ENCODE data around the gene MFAP4. TPM values are rescaled to one million over a fixed set of nuclear protein-coding genes. Genes with fewer than 3 reads are reported as not detected.
A peak's percentile ranks its signal among the peaks of the same experiment; 100 is the strongest.

Gene MFAP4
- total and polyA plus RNA-seq, 4 donors: 2.1 to 13.3 (median 5.7) TPM

DNA sequence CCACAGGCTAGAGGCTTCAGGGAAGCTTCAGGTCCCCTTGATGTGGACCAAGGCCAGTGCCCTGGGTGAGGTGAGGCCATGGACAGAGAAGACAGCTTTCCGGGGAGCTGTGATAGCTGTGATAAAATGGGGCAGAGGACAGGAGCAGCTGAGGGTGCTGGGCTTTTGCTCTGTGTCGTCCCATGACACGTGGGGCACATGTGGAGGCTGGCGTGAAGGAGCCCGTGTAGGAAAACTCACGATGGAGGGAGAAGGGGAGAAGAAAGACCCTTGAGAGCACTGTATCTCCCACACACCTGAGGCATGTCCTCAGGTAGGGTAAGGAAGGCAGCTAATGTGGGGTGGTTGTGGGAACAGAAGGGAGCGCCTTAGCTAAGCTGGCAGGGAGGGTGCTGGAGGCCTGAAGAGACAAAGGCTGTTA lies 45.8 kb downstream of the MFAP4 start (continued):
- TF ChIP-seq, protein P1, sequence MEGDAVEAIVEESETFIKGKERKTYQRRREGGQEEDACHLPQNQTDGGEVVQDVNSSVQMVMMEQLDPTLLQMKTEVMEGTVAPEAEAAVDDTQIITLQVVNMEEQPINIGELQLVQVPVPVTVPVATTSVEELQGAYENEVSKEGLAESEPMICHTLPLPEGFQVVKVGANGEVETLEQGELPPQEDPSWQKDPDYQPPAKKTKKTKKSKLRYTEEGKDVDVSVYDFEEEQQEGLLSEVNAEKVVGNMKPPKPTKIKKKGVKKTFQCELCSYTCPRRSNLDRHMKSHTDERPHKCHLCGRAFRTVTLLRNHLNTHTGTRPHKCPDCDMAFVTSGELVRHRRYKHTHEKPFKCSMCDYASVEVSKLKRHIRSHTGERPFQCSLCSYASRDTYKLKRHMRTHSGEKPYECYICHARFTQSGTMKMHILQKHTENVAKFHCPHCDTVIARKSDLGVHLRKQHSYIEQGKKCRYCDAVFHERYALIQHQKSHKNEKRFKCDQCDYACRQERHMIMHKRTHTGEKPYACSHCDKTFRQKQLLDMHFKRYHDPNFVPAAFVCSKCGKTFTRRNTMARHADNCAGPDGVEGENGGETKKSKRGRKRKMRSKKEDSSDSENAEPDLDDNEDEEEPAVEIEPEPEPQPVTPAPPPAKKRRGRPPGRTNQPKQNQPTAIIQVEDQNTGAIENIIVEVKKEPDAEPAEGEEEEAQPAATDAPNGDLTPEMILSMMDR (IDR thresholded peaks at IDR 0.05; ENCODE audit: low read depth, low read length, missing input control): no peak
- TF ChIP-seq, protein P2, sequence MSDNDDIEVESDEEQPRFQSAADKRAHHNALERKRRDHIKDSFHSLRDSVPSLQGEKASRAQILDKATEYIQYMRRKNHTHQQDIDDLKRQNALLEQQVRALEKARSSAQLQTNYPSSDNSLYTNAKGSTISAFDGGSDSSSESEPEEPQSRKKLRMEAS (IDR thresholded peaks at IDR 0.05): no peak
- TF ChIP-seq SP1 (IDR thresholded peaks at IDR 0.05) (no peak), FOXA1 (IDR thresholded peaks at IDR 0.05) (no peak), GABPA (IDR thresholded peaks at IDR 0.05 in 1 of 2, conservative IDR thresholded peaks at IDR 0.05 in 1 of 2) (no peak), RXRA (IDR thresholded peaks at IDR 0.05) (no peak), EGR1 (IDR thresholded peaks at IDR 0.05; ENCODE audit: low read depth in 2 of 2) (no peak), NR2F2 (IDR thresholded peaks at IDR 0.05) (no peak)

DNA sequence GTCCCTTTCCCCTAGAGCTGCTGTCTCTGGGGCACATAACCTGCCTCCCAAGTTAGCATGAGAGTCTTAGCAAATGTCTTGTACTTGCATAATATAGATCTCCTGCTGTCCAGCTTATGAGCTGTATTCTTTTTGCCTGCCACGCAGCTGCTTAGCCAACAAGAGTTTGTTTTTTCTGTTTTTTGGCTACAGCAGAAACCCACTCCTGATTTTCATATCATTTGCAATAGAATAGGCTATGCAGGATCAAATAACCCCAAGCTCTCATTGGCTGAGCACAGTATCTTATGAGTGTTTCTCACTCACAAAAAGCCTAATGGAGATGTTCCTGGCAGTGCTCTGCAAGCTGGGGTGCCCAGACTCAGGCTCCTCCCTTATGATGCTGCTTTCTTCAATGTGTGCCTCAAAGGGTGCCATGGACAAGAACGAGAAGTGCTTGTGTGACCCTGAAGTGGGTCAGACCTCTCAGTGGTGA lies 47.6 kb downstream of the MFAP4 start:
- Histone ChIP-seq H3K36me3 (ENCODE audit: control insufficient read depth in 4 of 4, insufficient read depth in 3 of 4, low read depth in 1 of 4, low read length in 3 of 4) (no peaks in the 10 kb centered on the region), H3K4me1 (ENCODE audit: control insufficient read depth in 4 of 4, insufficient read depth in 4 of 4, low read length in 3 of 4) (peaks cover 16 to 77% (median 57%) of the 10 kb centered on the region in 4 donors), H3K9ac (ENCODE audit: low read depth in 1 of 2, low read length in 2 of 2) (peak overlapping the region in 1 of 2 donors; percentile 42), H3K27me3 (ENCODE audit: control insufficient read depth in 4 of 4, insufficient read depth in 4 of 4, low read length in 3 of 4) (no peaks in the 10 kb centered on the region), H3K9me3 (ENCODE audit: control insufficient read depth in 4 of 4, low read length in 3 of 4) (no peaks in the 10 kb centered on the region), H3K27ac (ENCODE audit: low read depth in 1 of 2, low read length in 2 of 2) (peak overlapping the region; percentile 84 to 92), H3K4me3 (ENCODE audit: low read depth in 1 of 3, low read length in 3 of 3) (no peak overlapping the region)
- TF ChIP-seq TAF1 (conservative IDR thresholded peaks at IDR 0.05) (no peak), GABPA (IDR thresholded peaks at IDR 0.05 in 1 of 2, conservative IDR thresholded peaks at IDR 0.05 in 1 of 2) (no peak), EGR1 (IDR thresholded peaks at IDR 0.05; ENCODE audit: low read depth in 2 of 2) (no peak), HNF4G (IDR thresholded peaks at IDR 0.05) (no peak), NR2F2 (IDR thresholded peaks at IDR 0.05) (no peak), RXRA (IDR thresholded peaks at IDR 0.05) (no peak), SP1 (IDR thresholded peaks at IDR 0.05) (no peak), FOXA1 (IDR thresholded peaks at IDR 0.05) (no peak), HNF4A (conservative IDR thresholded peaks at IDR 0.05) (no peak)
- TF ChIP-seq, protein P3, sequence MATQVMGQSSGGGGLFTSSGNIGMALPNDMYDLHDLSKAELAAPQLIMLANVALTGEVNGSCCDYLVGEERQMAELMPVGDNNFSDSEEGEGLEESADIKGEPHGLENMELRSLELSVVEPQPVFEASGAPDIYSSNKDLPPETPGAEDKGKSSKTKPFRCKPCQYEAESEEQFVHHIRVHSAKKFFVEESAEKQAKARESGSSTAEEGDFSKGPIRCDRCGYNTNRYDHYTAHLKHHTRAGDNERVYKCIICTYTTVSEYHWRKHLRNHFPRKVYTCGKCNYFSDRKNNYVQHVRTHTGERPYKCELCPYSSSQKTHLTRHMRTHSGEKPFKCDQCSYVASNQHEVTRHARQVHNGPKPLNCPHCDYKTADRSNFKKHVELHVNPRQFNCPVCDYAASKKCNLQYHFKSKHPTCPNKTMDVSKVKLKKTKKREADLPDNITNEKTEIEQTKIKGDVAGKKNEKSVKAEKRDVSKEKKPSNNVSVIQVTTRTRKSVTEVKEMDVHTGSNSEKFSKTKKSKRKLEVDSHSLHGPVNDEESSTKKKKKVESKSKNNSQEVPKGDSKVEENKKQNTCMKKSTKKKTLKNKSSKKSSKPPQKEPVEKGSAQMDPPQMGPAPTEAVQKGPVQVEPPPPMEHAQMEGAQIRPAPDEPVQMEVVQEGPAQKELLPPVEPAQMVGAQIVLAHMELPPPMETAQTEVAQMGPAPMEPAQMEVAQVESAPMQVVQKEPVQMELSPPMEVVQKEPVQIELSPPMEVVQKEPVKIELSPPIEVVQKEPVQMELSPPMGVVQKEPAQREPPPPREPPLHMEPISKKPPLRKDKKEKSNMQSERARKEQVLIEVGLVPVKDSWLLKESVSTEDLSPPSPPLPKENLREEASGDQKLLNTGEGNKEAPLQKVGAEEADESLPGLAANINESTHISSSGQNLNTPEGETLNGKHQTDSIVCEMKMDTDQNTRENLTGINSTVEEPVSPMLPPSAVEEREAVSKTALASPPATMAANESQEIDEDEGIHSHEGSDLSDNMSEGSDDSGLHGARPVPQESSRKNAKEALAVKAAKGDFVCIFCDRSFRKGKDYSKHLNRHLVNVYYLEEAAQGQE (IDR thresholded peaks at IDR 0.05): no peak
- WGBS: 67% methylated on average over 2 of the region's 2 CpGs
- no peak for DNase-seq (ENCODE audit: low spot score)

DNA sequence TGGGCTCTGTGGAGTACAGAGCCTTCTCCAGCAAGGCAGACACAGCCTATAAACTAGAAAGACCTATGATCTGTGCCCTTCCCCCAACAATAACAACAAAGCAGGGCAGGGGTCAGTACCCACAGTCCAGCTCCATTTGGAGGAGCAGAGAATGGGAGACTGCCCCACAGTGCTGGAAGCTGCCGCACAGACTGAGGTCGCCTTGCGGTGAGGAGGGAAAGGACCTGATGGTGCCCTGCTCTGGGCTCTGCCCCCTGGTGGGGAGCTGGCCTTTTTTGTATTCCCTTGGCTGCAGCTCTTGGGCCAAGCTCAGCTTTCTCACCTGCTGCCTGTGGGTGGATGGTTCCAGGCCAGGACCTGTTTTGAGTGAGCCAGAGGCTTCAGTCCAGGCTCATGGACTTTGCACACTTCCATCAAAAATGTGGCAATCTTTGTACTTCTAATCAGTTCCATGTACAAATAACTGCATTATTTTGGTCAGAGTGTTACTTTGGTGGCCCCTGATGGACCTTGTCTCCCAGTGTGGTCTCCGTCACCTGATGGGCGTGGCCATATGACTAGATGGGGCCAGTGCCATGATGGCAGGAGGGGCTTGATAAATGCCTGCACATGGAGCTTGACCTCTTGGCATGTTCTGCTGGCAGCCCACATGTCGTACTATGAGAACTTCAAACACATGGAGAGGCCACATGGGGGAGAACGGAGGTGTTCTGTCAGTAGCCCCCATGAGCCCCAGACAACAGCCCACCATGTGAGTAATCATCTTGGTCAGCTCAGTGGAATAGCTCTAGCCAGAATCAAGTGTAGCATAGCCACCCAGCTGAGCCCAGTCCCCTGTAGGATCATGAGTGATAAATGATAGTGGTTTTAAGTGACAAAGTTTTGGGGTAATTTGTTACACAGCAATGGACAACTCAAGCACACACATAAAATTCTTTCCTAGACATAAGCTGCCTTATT lies 48.7 kb downstream of the MFAP4 start:
- Histone ChIP-seq H3K9me3 (ENCODE audit: control insufficient read depth in 4 of 4, low read length in 3 of 4) (no peaks in the 10 kb centered on the region), H3K36me3 (ENCODE audit: control insufficient read depth in 4 of 4, insufficient read depth in 3 of 4, low read depth in 1 of 4, low read length in 3 of 4) (no peaks in the 10 kb centered on the region), H3K9ac (ENCODE audit: low read depth in 1 of 2, low read length in 2 of 2) (peak overlapping the region in 1 of 2 donors; percentile 78), H3K27me3 (ENCODE audit: control insufficient read depth in 4 of 4, insufficient read depth in 4 of 4, low read length in 3 of 4) (no peaks in the 10 kb centered on the region), H3K4me3 (ENCODE audit: low read depth in 1 of 3, low read length in 3 of 3) (no peak overlapping the region), H3K27ac (ENCODE audit: low read depth in 1 of 2, low read length in 2 of 2) (peak overlapping the region; percentile 84 to 92), H3K4me1 (ENCODE audit: control insufficient read depth in 4 of 4, insufficient read depth in 4 of 4, low read length in 3 of 4) (peaks cover 8 to 66% (median 47%) of the 10 kb centered on the region in 4 donors)
- WGBS: 33% methylated on average over 7 of the region's 7 CpGs
- peak; percentile 79 for DNase-seq (ENCODE audit: low spot score)
- peak; percentile 21 to 78 for TF ChIP-seq EGR1 (IDR thresholded peaks at IDR 0.05; ENCODE audit: low read depth in 2 of 2)
- peak; percentile 92 for TF ChIP-seq YY1 (IDR thresholded peaks at IDR 0.05)
- peak in 1 of 2 donors; percentile 68 for TF ChIP-seq GABPA (IDR thresholded peaks at IDR 0.05 in 1 of 2, conservative IDR thresholded peaks at IDR 0.05 in 1 of 2)
- TF ChIP-seq, protein P1 (IDR thresholded peaks at IDR 0.05; ENCODE audit: low read depth, low read length, missing input control): peak; percentile 96
- TF ChIP-seq, protein P3 (IDR thresholded peaks at IDR 0.05): peak; percentile 93
- TF ChIP-seq, protein P2 (IDR thresholded peaks at IDR 0.05): peak; percentile 95
- peak; percentile 77 for TF ChIP-seq NR2F2 (IDR thresholded peaks at IDR 0.05)
- peak; percentile 99 for TF ChIP-seq HNF4A (conservative IDR thresholded peaks at IDR 0.05)

All from liver (tissue), 9 donors.